Heart left ventricle (tissue), 16 donors: ENCODE measurements around the gene LRBA. TPM values are rescaled to one million over a fixed set of nuclear protein-coding genes. Genes with fewer than 3 reads are reported as not detected.

Experiments used
- ATAC-seq, 4 donors: fragments of 200-7000 bp; cut with Tn5 transposase; one replicate each; pipeline ENCODE4 v1.9.1; 2020 to 2022; ENCODE audit warnings: moderate library complexity in 4 of 4, mild to moderate bottlenecking in 3 of 4, moderate number of reproducible peaks in 1 of 4
- DNase-seq, 5 donors: peaks; one replicate each; pipeline ENCODE4 v3.0.0-alpha.2; 2020
- H3K27ac ChIP-seq, 12 donors: fragments of 200-600 bp; sonication (generic) in 4 of 12; one replicate each; pipeline versions ENCODE4 v1.5.0 to v1.8.0; 2016 to 2022; ENCODE audit warnings: mild to moderate bottlenecking in 2 of 12
- H3K27me3 ChIP-seq, 9 donors: fragments of 200-600 bp; sonication (generic) in 2 of 9; one replicate each; pipeline versions ENCODE4 v1.5.1 to v1.8.0; 2016 to 2022; ENCODE audit warnings: mild to moderate bottlenecking in 3 of 9
- H3K36me3 ChIP-seq, 9 donors: fragments of 200-600 bp; sonication (generic) in 2 of 9; one replicate each; pipeline versions ENCODE4 v1.5.0 to v1.8.0; 2018 to 2022; ENCODE audit warnings: mild to moderate bottlenecking in 2 of 9
- H3K4me1 ChIP-seq, 12 donors: fragments of 200-600 bp; sonication (generic) in 4 of 12; one replicate each; pipeline versions ENCODE4 v1.5.0 to v1.8.0; 2016 to 2022; ENCODE audit warnings: mild to moderate bottlenecking in 3 of 12
- H3K4me3 ChIP-seq, 12 donors: fragments of 200-600 bp; sonication (generic) in 4 of 12; one replicate each; pipeline versions ENCODE4 v1.5.0 to v1.8.0; 2017 to 2022; ENCODE audit warnings: mild to moderate bottlenecking in 9 of 12, moderate library complexity in 4 of 12
- H3K9me3 ChIP-seq, 12 donors: fragments of 200-600 bp; sonication (generic) in 4 of 12; one replicate each; pipeline versions ENCODE4 v1.5.0 to v1.8.0; 2016 to 2022; ENCODE audit warnings: mild to moderate bottlenecking in 1 of 12
- POLR2A ChIP-seq, 2 donors: fragments of 450-650 bp; IDR thresholded peaks; one replicate each; pipeline ENCODE4 v1.6.1; 2017; ENCODE audit warnings: antibody characterized with exemption in 2 of 2, mild to moderate bottlenecking in 2 of 2, moderate library complexity in 2 of 2
- WGBS, 4 donors: extraction: QIAGEN DNeasy Blood & Tissue Kit in 2 of 4; methylation state at CpG; one replicate each; pipeline versions ENCODE4 v1.1.5 to v1.1.7; 2013 to 2018; 5-methylcytosine and 5-hydroxymethylcytosine counted together
- intact Hi-C, 10 donors: fragments of 100-400 bp; cut with DNase I; formaldehyde crosslinking; loops; one replicate each; pipeline versions ENCODE4 v1.11.1 to v1.14.2; 2022
- polyA plus RNA-seq, 2 donors: library from polyadenylated mRNA; stranded (reverse); fragments of 200-250 nt; gene quantifications; one replicate each; pipeline ENCODE4 v1.2.3, GENCODE V29; 2013
- total RNA-seq, 9 donors: library from RNA; depleted of rRNA in 2 of 9; stranded (reverse); fragments of >200 nt in 2 of 9; fragmentation: NEBNext Ultra II Directional in 3 of 9; extraction: Animal tissue kit (Norgen Biotek cat#: 25700) in 3 of 9; gene quantifications; one replicate each; pipeline versions ENCODE4 v1.1.0 to v1.2.4, GENCODE V29; 2016 to 2023
- TF ChIP-seq, protein P1 (sequence below), 12 donors: fragments of 200-600 bp; sonication (generic) in 4 of 12; IDR thresholded peaks; one replicate each; pipeline versions ENCODE4 v1.5.0 to v1.8.0; 2018 to 2022; ENCODE audit warnings: antibody characterized with exemption in 12 of 12, mild to moderate bottlenecking in 5 of 12
- donor health status: ischemic (EF 13 %, LVEDD 7.1; RV severe dilation, severe dysfunction).
- donor health status: healthy with polysubstance abuse.
- donor health status: DM: no; HTN: yes; CAD: no.
- donor health status: DM: no; HTN: no; CAD: no.
- donor health status: ischemic (EF 25% LVEDD 6.9; RV normal size, moderate dysfunction).
- donor health status: ischemic (EF 25% LVEDD 5.7; RV mildly dilated, moderate dysfunction).
- donor health status: healthy.
- donor health status: DM: yes; HTN: yes; CAD: no.
- donor health status: ischemic (EF 35%, LVEDD 5.7; RV mildly dilated, moderate dysfunction).
- donor health status: nonischemic (EF 11% LVEDD 7.7; RV severe dilation, severe dysfunction).
- donor health status: DM: yes; HTN: yes; CAD: no.
- donor health status: PGD.
- donor health status: ischemic (EF 29% LVEDD 5.4; RV normal size, mild dysfunction).
- donor health status: nonischemic (EF 23%, LVEDD 6.1; RV moderate dilation, normal function).

The LRBA gene
- total and polyA plus RNA-seq, 11 donors: 6.5 to 35.1 (median 22.6) TPM

DNA sequence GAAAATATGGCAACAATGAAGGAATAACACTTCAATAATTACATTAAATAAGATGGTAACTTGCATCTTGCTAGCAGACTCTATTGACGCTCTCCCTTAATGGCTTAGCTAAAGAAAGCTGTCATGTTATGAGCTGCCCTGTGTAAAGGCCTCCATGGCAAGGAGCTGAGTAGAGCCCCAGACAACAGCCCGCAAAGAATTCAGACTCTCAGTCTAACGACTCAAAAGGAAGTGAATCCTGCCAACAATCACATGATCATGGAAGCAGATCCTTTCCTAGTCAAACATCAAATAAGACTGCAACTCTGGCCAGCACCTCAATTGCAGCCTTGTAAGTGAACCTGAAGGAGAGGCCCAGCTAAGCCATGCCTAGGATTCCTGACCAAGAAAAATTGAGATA, 275.5 kb downstream of the LRBA start:
- intact Hi-C loops: no loop called here
- peaks cover 0 to 5% (median 0%) of the 10 kb centered on the region in 12 donors for H3K4me1 ChIP-seq
- DNase-seq (no peak), ATAC-seq (no peak)
- H3K4me3 ChIP-seq: no peak overlapping the region
- H3K27me3 ChIP-seq: no peaks in the 10 kb centered on the region
- TF ChIP-seq, protein P1, sequence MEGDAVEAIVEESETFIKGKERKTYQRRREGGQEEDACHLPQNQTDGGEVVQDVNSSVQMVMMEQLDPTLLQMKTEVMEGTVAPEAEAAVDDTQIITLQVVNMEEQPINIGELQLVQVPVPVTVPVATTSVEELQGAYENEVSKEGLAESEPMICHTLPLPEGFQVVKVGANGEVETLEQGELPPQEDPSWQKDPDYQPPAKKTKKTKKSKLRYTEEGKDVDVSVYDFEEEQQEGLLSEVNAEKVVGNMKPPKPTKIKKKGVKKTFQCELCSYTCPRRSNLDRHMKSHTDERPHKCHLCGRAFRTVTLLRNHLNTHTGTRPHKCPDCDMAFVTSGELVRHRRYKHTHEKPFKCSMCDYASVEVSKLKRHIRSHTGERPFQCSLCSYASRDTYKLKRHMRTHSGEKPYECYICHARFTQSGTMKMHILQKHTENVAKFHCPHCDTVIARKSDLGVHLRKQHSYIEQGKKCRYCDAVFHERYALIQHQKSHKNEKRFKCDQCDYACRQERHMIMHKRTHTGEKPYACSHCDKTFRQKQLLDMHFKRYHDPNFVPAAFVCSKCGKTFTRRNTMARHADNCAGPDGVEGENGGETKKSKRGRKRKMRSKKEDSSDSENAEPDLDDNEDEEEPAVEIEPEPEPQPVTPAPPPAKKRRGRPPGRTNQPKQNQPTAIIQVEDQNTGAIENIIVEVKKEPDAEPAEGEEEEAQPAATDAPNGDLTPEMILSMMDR (IDR thresholded peaks at IDR 0.05): no peak
- TF ChIP-seq POLR2A (IDR thresholded peaks at IDR 0.05): no peak
- peaks cover 0 to 26% (median 7%) of the 10 kb centered on the region in 12 donors for H3K9me3 ChIP-seq
- H3K36me3 ChIP-seq: peaks cover 0 to 5% (median 0%) of the 10 kb centered on the region in 9 donors
- H3K27ac ChIP-seq: no peak overlapping the region
- 72 to 81% (median 77%) methylated on average over 3 of the region's 3 CpGs for WGBS, 4 donors

DNA sequence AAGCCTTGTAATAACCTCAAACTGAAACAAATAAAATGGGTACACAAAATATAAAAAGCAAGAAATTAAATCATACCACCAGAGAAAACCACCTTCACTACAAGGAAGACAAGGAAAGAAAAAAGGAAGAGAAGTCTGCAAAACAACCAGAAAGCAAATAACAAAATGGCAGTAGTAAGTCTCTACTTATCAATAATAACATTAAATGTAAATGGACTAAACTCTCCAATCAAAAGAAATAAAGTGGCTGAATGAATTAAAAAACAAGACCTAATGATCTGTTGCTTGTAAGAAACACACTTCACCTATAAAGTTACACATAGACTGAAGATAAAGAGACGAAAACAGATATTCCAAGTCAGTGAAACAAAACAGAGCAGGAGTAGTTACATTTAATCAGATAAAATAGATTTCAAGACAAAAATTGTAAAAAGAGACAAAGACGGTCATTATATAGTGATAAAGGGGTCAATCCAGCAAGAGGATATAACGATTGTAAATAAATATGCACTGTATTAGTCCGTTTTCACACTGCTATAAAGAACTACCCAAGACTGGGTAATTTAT, 289.0 kb downstream of the LRBA start:
- ATAC-seq (no peak), DNase-seq (no peak)
- peaks cover 0 to 29% (median 4%) of the 10 kb centered on the region in 12 donors for H3K9me3 ChIP-seq
- no peak overlapping the region for H3K27ac ChIP-seq
- H3K27me3 ChIP-seq: no peaks in the 10 kb centered on the region
- 71 to 81% (median 72%) methylated on average over 4 of the region's 4 CpGs for WGBS, 4 donors
- peaks cover 0 to 28% (median 12%) of the 10 kb centered on the region in 12 donors for H3K4me1 ChIP-seq
- intact Hi-C loops: loop anchor here in 2 of 10 donors (10.0 kb wide), 1 partner anchor 139 kb away; no protein-coding TSS in a partner anchor
- no peak overlapping the region for H3K4me3 ChIP-seq
- peaks cover 0 to 17% (median 0%) of the 10 kb centered on the region in 9 donors for H3K36me3 ChIP-seq
- TF ChIP-seq, protein P1 (IDR thresholded peaks at IDR 0.05): no peak
- no peak for TF ChIP-seq POLR2A (IDR thresholded peaks at IDR 0.05)

DNA sequence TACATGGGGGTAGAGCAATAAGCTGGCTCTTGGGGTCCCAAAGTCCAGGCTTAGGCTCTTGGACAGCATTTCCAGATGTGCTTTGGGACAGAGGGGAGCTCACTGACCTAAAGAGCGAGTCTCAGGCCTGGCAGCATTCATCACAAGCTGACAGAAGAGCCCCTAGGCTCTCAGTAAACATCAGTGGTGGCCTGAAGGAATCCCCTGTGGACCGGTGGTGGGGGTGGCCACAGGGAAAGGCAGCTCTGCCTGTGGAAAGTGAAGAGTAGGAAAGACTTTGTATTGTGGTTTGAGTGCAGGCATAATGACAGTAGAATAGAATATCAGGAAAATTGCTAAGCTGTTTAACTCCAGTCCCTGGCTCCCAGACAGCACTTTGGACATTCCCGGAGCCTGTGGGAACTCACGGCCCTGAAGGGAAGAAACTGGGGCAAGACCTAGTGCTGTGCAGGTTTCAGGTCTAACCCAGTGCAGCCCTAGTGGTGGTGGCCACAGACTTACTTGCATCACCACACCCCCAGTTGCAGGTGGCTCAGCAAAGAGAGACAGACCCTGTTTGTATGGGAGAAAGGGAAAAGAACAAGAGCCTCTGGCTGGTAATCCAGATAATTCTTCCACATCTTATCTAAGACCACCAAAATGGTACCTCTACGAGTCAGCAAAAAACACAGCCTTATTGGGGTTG, 291.2 kb downstream of the LRBA start:
- Histone ChIP-seq H3K9me3 (peaks cover 0 to 16% (median 4%) of the 10 kb centered on the region in 12 donors), H3K27ac (peak overlapping the region in 8 of 12 donors; percentile 3 to 79 (median 59)), H3K4me3 (no peak overlapping the region), H3K4me1 (peaks cover 0 to 36% (median 12%) of the 10 kb centered on the region in 12 donors), H3K36me3 (peaks cover 0 to 11% (median 0%) of the 10 kb centered on the region in 9 donors), H3K27me3 (no peaks in the 10 kb centered on the region)
- no peak for DNase-seq
- ATAC-seq: no peak
- TF ChIP-seq, protein P1 (IDR thresholded peaks at IDR 0.05): no peak
- TF ChIP-seq POLR2A (IDR thresholded peaks at IDR 0.05): no peak
- WGBS, 4 donors: 82 to 92% (median 89%) methylated on average over 5 of the region's 5 CpGs
- intact Hi-C loops: loop anchor here in 6 of 10 donors (1.0 to 10.0 kb wide), 5 partner anchors 58 to 143 kb away; no protein-coding TSS in a partner anchor

DNA sequence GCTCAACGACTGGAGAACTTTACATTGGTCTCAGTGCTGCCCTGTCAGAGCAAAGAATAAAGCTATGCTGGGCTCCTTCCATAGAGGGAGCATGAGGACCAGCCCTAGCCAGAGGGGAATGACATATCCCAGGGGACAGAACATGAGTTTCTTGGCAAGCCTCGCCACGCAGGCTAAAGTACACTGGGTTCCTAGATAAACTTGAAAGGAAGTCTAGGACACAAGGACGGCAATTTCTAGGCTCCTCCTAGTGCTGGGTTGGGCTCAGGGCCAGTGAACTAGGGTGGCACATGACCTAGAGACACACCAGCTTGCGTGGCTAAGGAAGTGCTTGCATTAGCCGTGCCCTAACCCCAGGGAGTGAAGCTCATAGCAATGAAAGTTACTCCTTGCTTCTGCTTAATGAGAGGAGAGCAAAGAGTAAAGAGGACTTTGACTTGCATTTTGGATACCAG, 292.1 kb downstream of the LRBA start:
- H3K4me3 ChIP-seq: no peak overlapping the region
- H3K9me3 ChIP-seq: peaks cover 0 to 16% (median 4%) of the 10 kb centered on the region in 12 donors
- H3K27ac ChIP-seq: peak overlapping the region in 11 of 12 donors; percentile 21 to 79 (median 61)
- peaks cover 0 to 36% (median 12%) of the 10 kb centered on the region in 12 donors for H3K4me1 ChIP-seq
- H3K36me3 ChIP-seq: peaks cover 0 to 11% (median 0%) of the 10 kb centered on the region in 9 donors
- TF ChIP-seq POLR2A (IDR thresholded peaks at IDR 0.05): no peak
- TF ChIP-seq, protein P1 (IDR thresholded peaks at IDR 0.05): peak in 11 of 12 donors; percentile 33 to 73 (median 49)
- intact Hi-C loops: loop anchor here in 6 of 10 donors (1.0 to 10.0 kb wide), 5 partner anchors 59 to 144 kb away; no protein-coding TSS in a partner anchor
- no peaks in the 10 kb centered on the region for H3K27me3 ChIP-seq
- DNase-seq (peak; percentile 80 to 95 (median 84)), ATAC-seq (peak; percentile 98 to 100 (median 100))
- 2 to 13% (median 8%) methylated on average over 5 to 6 of the region's 6 CpGs for WGBS, 4 donors
